ENCODE measurements around the gene SMAD5.

- no peak for TF ChIP-seq EZH2 (IDR thresholded peaks at IDR 0.05; ENCODE audit: borderline replicate concordance, insufficient read depth, low read depth, low read length, poor library complexity, severe bottlenecking)
- TF ChIP-seq, protein P1, sequence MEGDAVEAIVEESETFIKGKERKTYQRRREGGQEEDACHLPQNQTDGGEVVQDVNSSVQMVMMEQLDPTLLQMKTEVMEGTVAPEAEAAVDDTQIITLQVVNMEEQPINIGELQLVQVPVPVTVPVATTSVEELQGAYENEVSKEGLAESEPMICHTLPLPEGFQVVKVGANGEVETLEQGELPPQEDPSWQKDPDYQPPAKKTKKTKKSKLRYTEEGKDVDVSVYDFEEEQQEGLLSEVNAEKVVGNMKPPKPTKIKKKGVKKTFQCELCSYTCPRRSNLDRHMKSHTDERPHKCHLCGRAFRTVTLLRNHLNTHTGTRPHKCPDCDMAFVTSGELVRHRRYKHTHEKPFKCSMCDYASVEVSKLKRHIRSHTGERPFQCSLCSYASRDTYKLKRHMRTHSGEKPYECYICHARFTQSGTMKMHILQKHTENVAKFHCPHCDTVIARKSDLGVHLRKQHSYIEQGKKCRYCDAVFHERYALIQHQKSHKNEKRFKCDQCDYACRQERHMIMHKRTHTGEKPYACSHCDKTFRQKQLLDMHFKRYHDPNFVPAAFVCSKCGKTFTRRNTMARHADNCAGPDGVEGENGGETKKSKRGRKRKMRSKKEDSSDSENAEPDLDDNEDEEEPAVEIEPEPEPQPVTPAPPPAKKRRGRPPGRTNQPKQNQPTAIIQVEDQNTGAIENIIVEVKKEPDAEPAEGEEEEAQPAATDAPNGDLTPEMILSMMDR (IDR thresholded peaks at IDR 0.05) = no peak
Measured at GRCh38 chr5:136200130-136200529, 67.5 kb downstream of the SMAD5 start.

Data from B cell (primary cell).